CD4-positive, alpha-beta T cell treated with Interleukin-4 for 1 hour (primary cell): ENCODE results near the gene SRBD1.

ENCODE experiments used
- DNase-seq, 2 donors: peaks; one replicate each; pipeline ENCODE4 v3.0.0-alpha.2; 2020 to 2022

SRBD1 gene

DNA sequence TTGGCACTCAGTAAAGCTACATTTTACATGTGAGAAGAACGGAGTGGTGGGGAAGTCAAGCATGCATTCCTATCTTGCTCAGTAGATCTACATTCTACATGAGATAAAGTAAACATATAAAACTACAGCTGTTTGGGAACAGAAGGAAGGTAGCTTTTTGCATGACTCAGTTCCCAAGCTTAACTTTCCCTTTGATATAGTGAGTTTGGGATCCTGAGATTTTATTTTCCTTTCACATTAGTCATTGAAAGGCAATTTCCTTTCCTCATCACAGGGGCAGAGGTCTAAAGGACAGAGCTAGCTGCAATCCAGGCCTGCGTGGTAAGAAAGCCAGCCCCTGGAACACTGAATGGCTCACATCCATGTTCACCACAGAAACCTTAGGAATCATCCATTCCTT lies 257.2 kb downstream of the SRBD1 start:
- no peak for DNase-seq

DNA sequence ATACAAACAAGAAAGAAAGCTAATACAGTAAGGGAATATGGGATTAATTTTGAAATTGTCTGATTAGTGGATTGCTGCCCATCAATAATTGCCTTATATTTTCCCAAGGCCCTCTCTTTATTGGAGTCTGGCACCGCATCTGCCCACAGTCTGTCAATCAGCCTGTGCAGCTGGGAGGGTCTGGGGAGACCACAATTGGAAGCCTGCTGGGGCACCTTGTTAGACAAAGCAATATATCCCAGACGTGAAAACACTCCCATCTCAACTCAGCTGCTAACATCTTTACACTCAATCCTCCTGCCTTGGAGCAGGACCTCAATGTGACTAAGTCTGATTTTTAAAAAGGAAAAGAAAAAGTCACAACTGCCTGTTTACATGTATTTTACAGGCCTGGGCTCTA lies 258.6 kb downstream of the SRBD1 start:
- no peak for DNase-seq

- no peak for DNase-seq
Observed at GRCh38 chr2:45345331-45346234, 265.5 kb downstream of the SRBD1 start.

DNA sequence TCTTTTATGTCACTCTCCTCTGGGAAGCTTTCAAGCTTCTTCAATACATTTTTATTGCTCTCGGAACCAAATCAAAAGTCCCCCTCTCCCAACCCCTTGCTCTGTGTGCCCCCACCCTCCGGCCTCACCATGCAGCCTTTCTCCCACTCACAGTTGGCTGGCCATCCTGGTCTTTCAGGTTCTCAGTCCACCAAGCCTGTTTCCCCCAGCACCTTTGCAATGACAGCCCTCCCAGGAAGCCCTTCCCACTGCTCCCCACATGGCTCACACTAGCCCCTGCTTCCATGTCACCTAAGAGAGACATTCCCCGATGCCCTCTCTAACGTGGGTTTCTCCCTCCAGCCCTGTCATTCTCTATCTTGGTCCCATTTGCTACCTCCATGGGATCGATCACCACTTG lies 266.6 kb downstream of the SRBD1 start:
- no peak for DNase-seq

DNA sequence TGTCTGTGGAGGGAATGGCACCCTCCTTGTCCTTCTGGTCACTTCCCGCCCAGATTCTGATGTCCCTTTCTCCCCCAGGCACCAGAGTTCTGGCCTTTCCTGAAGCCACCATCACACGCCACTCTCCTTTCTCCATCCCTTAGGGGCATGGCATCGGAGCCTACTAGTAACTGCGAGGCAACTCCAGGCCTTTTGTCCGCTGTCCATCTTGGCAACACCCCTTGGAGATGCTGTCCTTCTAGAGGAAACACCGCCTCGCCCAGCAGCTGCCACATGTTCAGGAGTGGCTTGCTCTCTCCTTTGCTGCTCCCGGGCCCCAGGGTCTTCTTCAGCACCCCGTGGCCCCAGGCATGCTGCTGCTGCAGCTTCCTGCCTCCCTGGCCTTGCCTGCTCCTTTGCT lies 267.0 kb downstream of the SRBD1 start:
- DNase-seq = no peak

GRCh38 chr2:45343251-45344017 lies 267.6 kb downstream of the SRBD1 start:
- DNase-seq = no peak

DNA sequence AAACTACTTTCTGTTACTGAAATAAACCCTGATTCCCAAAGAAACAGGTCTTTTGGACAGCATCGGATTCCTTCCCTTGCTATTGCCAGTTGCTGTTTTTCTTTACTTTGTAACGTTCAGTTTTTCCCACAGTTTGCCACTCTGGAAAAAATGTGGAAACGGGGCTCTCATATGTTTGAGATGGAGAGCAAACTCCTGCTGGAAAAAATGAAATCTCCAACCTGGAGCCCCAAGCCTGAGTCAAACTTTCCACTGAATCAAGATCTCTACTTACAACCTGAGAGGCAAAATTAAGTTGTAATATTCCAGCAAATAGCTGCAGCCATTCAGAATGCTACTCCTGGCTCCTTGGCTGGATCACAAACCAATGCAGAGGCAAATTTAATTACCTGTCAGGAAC lies 270.7 kb downstream of the SRBD1 start:
- DNase-seq = no peak

DNA sequence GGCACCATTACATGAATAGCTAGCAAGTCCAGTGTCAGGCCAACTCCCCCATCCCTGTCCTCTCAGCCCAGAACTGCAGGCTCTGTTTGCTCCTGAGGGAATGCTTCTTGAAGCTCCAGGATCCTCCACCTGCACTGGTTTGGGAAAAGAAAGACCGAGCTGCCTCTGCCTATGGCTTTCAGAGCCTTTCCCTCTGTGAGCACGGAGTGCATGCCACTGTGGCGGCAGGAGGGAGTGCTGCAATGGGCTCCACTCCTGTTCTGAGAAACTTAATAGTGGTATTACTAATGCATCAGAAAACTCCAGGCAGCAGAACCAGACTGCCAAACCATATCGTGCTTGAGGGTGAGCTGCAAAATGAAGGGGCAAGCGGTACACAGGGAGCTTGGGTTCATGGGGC lies 271.8 kb downstream of the SRBD1 start:
- no peak for DNase-seq
